ENCODE results near the gene ADAM19.
"Not testable (repeated sequence)": the region's sequence is repeated elsewhere in the genome, so short reads cannot be mapped to it uniquely, and the experiment has no call there.

The ADAM19 gene

GRCh38 chr5:157511651-157512644 is 63.6 kb downstream of the ADAM19 start:
- DNase-seq: no peak

- DNase-seq: no peak
Measured at GRCh38 chr5:157510682-157511081, 64.9 kb downstream of the ADAM19 start.

- DNase-seq: no peak
Measured at GRCh38 chr5:157509587-157509986, 66.0 kb downstream of the ADAM19 start.

- no peak for DNase-seq
Measured at GRCh38 chr5:157509093-157509492, 66.5 kb downstream of the ADAM19 start.

GRCh38 chr5:157506981-157507780 is 68.4 kb downstream of the ADAM19 start:
- no peak for DNase-seq

- no peak for DNase-seq
Measured at GRCh38 chr5:157506066-157506590, 69.4 kb downstream of the ADAM19 start.

GRCh38 chr5:157505496-157505895 is 70.1 kb downstream of the ADAM19 start:
- DNase-seq: no peak

GRCh38 chr5:157504053-157504452 is 71.5 kb downstream of the ADAM19 start:
- DNase-seq: no peak

- DNase-seq: no peak
Measured at GRCh38 chr5:157502143-157502647, 73.4 kb downstream of the ADAM19 start.

- no peak for DNase-seq
Measured at GRCh38 chr5:157497875-157498611, 77.5 kb downstream of the ADAM19 start.

GRCh38 chr5:157496864-157497263 is 78.7 kb downstream of the ADAM19 start:
- no peak for DNase-seq

- DNase-seq: no peak
Measured at GRCh38 chr5:157494178-157494832, 81.3 kb downstream of the ADAM19 start.

GRCh38 chr5:157492886-157493285 is 82.7 kb downstream of the ADAM19 start:
- DNase-seq: no peak

GRCh38 chr5:157491471-157491995 is 84.0 kb downstream of the ADAM19 start:
- no peak for DNase-seq

GRCh38 chr5:157487358-157487757 is 88.2 kb downstream of the ADAM19 start:
- DNase-seq: no peak

GRCh38 chr5:157486861-157487260 is 88.7 kb downstream of the ADAM19 start:
- no peak for DNase-seq

- no peak for DNase-seq
Measured at GRCh38 chr5:157486221-157486681, 89.3 kb downstream of the ADAM19 start.

- no peak for DNase-seq
Measured at GRCh38 chr5:157485811-157486210, 89.8 kb downstream of the ADAM19 start.

GRCh38 chr5:157485340-157485739 is 90.2 kb downstream of the ADAM19 start:
- no peak for DNase-seq

GRCh38 chr5:157484768-157485167 is 90.8 kb downstream of the ADAM19 start:
- no peak for DNase-seq

- DNase-seq: not testable (repeated sequence)
Measured at GRCh38 chr5:157482702-157483101, 92.9 kb downstream of the ADAM19 start.

- no peak for DNase-seq
Measured at GRCh38 chr5:157481666-157482065, 93.9 kb downstream of the ADAM19 start.

Measured in SHP77 (cell line).